HepG2 (cell line): ENCODE results near the gene FAM118B. TPM values are rescaled to one million over a fixed set of nuclear protein-coding genes. Genes with fewer than 3 reads are reported as not detected.
A peak's percentile ranks its signal among the peaks of the same experiment; 100 is the strongest.

ENCODE experiments used
- DNMT1 ChIP-seq: sonication (generic); formaldehyde crosslinking; IDR thresholded peaks from 2 replicates; pipeline ENCODE4 v1.5.1; 2020; ENCODE audit warnings: mild to moderate bottlenecking, missing genetic modification reagents
- JARID2 ChIP-seq: sonication (generic); formaldehyde crosslinking; IDR thresholded peaks from 2 replicates; pipeline ENCODE4 v1.8.1; 2023; ENCODE audit warnings: missing genetic modification reagents, inconsistent platforms; ENCODE audit not compliant: insufficient replicate concordance
- KMT2B ChIP-seq: IDR thresholded peaks from 2 replicates; pipeline ENCODE4 v1.6.1; 2016; ENCODE audit warnings: missing genetic modification reagents, missing compliant biosample characterization
- NFYC ChIP-seq: IDR thresholded peaks from 2 replicates; pipeline ENCODE4 v1.6.1; 2016; ENCODE audit warnings: missing genetic modification reagents, missing compliant biosample characterization
- PBX2 ChIP-seq: IDR thresholded peaks from 2 replicates; pipeline ENCODE4 v1.6.1; 2016; ENCODE audit warnings: control low read depth
- SIX4 ChIP-seq: sonication (generic); formaldehyde crosslinking; IDR thresholded peaks from 2 replicates; pipeline ENCODE4 v1.4.0; 2020; ENCODE audit warnings: missing genetic modification reagents
- SRSF1 ChIP-seq: fragments of 200-400 bp; formaldehyde crosslinking; optimal IDR thresholded peaks from 2 replicates; pipeline ENCODE3; 2017; ENCODE audit warnings: mild to moderate bottlenecking, low read depth, low read length, moderate library complexity
- ZBTB34 ChIP-seq: sonication (generic); formaldehyde crosslinking; IDR thresholded peaks from 2 replicates; pipeline ENCODE4 v1.8.0; 2022; ENCODE audit warnings: mild to moderate bottlenecking, missing genetic modification reagents
- ZFP1 ChIP-seq: IDR thresholded peaks from 2 replicates; pipeline ENCODE4 v1.6.1; 2016
- ZNF460 ChIP-seq: sonication (generic); formaldehyde crosslinking; IDR thresholded peaks from 2 replicates; pipeline ENCODE4 v1.5.1; 2020; ENCODE audit warnings: missing genetic modification reagents, mild to moderate bottlenecking, borderline replicate concordance
- ZNF761 ChIP-seq: sonication (generic); formaldehyde crosslinking; conservative IDR thresholded peaks from 2 replicates; pipeline ENCODE4 v1.4.0; 2020; ENCODE audit warnings: mild to moderate bottlenecking, missing genetic modification reagents
- ZNF782 ChIP-seq: sonication (generic); formaldehyde crosslinking; IDR thresholded peaks from 2 replicates; pipeline ENCODE4 v1.4.0; 2020; ENCODE audit warnings: missing genetic modification reagents, mild to moderate bottlenecking, borderline replicate concordance
- polyA plus RNA-seq, 8 experiments: library from polyadenylated mRNA; depleted of rRNA in 3 of 8; stranded (reverse) in 7 of 8; unstranded in 1 of 8; fragments of >200 nt; fragmentation: Illumina TruSeq in 4 of 8; extraction: Trizol in 4 of 8; gene quantifications; 2 replicates each; pipeline versions ENCODE4 v1.2.1 to v1.2.3, GENCODE V29; 2011 to 2016; ENCODE audit warnings: low read depth in 4 of 8, missing spikeins in 1 of 8, mixed read lengths in 1 of 8; ENCODE audit not compliant: insufficient read depth in 1 of 8
- total RNA-seq, 5 experiments: library from RNA; depleted of rRNA; stranded (reverse); fragments of >200 nt; fragmentation: Illumina TruSeq; extraction: Trizol; gene quantifications; 2 replicates each; pipeline ENCODE4 v1.2.3, GENCODE V29; 2016; ENCODE audit warnings: low read depth in 1 of 5
- TF ChIP-seq, protein P1 (sequence below): sonication (generic); formaldehyde crosslinking; IDR thresholded peaks from 2 replicates; pipeline ENCODE4 v1.4.0; 2020; ENCODE audit warnings: mild to moderate bottlenecking, missing genetic modification reagents
- TF ChIP-seq, protein P2 (sequence below): sonication (generic); formaldehyde crosslinking; IDR thresholded peaks from 2 replicates; pipeline ENCODE4 v1.5.0; 2020; ENCODE audit warnings: mild to moderate bottlenecking, low read depth, missing genetic modification reagents, borderline replicate concordance
- TF ChIP-seq, protein P3 (sequence below): sonication (generic); formaldehyde crosslinking; IDR thresholded peaks from 2 replicates; pipeline ENCODE4 v1.8.0; 2022; ENCODE audit warnings: mild to moderate bottlenecking, missing genetic modification reagents, moderate library complexity

The FAM118B gene
- total and polyA plus RNA-seq, 2 of the 13 experiments (the other 11 are each of a cell fraction or from before 2014, with no cell fraction given), result 10.2 to 25.7 TPM

- TF ChIP-seq, protein P1, sequence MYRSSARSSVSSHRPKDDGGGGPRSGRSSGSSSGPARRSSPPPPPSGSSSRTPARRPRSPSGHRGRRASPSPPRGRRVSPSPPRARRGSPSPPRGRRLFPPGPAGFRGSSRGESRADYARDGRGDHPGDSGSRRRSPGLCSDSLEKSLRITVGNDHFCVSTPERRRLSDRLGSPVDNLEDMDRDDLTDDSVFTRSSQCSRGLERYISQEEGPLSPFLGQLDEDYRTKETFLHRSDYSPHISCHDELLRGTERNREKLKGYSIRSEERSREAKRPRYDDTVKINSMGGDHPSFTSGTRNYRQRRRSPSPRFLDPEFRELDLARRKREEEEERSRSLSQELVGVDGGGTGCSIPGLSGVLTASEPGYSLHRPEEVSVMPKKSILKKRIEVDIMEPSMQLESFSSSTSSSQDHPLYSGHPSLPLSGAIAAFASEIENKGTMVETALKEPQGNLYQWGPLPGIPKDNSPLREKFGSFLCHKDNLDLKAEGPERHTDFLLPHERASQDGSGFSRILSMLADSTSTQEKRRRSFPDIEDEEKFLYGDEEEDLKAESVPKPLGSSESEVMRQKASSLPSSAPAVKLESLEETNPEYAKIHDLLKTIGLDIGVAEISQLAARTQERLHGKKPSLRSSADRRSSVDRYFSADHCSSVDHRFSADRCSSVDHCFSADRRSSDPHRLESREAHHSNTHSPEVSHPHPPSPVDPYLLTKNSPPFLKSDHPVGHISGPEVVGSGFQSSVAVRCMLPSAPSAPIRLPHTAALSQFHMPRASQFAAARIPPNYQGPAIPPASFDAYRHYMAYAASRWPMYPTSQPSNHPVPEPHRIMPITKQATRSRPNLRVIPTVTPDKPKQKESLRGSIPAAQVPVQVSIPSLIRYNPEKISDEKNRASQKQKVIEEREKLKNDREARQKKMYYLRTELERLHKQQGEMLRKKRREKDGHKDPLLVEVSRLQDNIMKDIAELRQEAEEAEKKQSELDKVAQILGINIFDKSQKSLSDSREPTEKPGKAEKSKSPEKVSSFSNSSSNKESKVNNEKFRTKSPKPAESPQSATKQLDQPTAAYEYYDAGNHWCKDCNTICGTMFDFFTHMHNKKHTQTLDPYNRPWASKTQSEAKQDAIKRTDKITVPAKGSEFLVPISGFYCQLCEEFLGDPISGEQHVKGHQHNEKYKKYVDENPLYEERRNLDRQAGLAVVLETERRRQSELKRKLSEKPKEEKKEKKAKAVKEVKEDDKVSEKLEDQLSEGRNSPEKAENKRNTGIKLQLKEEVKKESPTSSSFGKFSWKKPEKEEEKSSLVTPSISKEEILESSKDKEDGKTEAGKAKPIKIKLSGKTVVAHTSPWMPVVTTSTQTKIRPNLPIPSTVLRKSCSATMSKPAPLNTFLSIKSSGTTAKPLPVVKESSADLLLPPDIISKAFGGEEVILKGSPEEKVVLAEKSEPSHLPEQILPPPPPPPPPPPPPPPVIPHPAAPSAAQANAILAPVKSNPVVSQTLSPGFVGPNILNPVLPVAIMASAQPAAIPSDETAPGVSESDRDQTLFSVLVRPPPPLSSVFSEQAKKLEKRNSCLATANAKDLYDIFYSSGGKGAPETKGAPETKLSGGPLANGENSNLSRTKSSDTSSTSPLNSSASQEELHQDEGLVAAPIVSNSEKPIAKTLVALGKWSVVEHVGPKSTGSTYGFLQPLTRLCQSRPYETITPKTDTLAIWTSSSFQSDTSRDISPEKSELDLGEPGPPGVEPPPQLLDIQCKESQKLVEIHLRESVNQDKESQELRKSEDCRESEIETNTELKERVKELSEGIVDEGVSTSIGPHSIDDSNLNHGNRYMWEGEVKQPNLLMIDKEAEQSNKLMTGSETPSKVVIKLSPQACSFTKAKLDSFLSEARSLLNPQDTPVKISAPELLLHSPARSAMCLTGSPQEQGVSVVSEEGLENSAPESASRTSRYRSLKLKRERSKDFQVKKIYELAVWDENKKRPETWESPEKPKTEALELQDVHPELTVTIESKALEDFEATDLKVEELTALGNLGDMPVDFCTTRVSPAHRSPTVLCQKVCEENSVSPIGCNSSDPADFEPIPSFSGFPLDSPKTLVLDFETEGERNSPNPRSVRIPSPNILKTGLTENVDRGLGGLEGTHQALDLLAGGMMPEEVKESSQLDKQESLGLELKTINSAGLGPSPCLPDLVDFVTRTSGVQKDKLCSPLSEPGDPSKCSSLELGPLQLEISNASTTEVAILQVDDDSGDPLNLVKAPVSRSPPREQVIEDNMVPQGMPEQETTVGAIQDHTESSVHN (CRISPR knock-in tag), result no peak
- TF ChIP-seq ZFP1 (CRISPR knock-in tag) (no peak), DNMT1 (CRISPR knock-in tag) (0 out of 2 replicates have a peak, but pooled peaks have one; percentile 53), ZNF782 (CRISPR knock-in tag) (no peak), ZNF460 (no peak), ZBTB34 (CRISPR knock-in tag) (no peak), SRSF1 (no peak), JARID2 (CRISPR knock-in tag) (no peak), SIX4 (CRISPR knock-in tag) (no peak), KMT2B (CRISPR knock-in tag) (no peak), NFYC (CRISPR knock-in tag) (no peak), ZNF761 (CRISPR knock-in tag) (no peak), PBX2 (CRISPR knock-in tag) (no peak)
- TF ChIP-seq, protein P2, sequence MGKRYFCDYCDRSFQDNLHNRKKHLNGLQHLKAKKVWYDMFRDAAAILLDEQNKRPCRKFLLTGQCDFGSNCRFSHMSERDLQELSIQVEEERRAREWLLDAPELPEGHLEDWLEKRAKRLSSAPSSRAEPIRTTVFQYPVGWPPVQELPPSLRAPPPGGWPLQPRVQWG, result no peak
- TF ChIP-seq, protein P3, sequence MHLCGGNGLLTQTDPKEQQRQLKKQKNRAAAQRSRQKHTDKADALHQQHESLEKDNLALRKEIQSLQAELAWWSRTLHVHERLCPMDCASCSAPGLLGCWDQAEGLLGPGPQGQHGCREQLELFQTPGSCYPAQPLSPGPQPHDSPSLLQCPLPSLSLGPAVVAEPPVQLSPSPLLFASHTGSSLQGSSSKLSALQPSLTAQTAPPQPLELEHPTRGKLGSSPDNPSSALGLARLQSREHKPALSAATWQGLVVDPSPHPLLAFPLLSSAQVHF (CRISPR knock-in tag), result no peak
Observed at GRCh38 chr11:126185259-126186024, 26.1 kb upstream of the FAM118B start (continued).
